Stimulated activated CD4-positive, alpha-beta T cell treated with anti-CD3 and anti-CD28 coated beads, Interleukin-1b, Interleukin-23, amount 100 ng/mL, for 24 hours (primary cell): ENCODE measurements around the gene CYSLTR2.
"Not testable (repeated sequence)": the region's sequence is repeated elsewhere in the genome, so short reads cannot be mapped to it uniquely, and the experiment has no call there.

ENCODE experiments used
- DNase-seq, 4 experiments: peaks; one replicate each; pipeline ENCODE4 v3.0.0-alpha.2; 2020; ENCODE audit warnings: low read depth in 4 of 4, low spot score in 1 of 4

The CYSLTR2 gene

GRCh38 chr13:48693998-48694397 lies 40.3 kb downstream of the CYSLTR2 start:
- DNase-seq: no peak

GRCh38 chr13:48695776-48696175 lies 42.0 kb downstream of the CYSLTR2 start:
- no peak for DNase-seq

- DNase-seq: not testable (repeated sequence)
These were observed 42.9 kb downstream of the CYSLTR2 start for GRCh38 chr13:48696676-48697075.

GRCh38 chr13:48707405-48707804 lies 53.7 kb downstream of the CYSLTR2 start:
- no peak for DNase-seq

- no peak for DNase-seq
These were observed 55.0 kb downstream of the CYSLTR2 start for GRCh38 chr13:48708764-48709163.

- DNase-seq: no peak
These were observed 55.5 kb downstream of the CYSLTR2 start for GRCh38 chr13:48709213-48709612.

GRCh38 chr13:48710160-48710559 lies 56.4 kb downstream of the CYSLTR2 start:
- DNase-seq: no peak

- DNase-seq: no peak
These were observed 58.4 kb downstream of the CYSLTR2 start for GRCh38 chr13:48712141-48712540.

- DNase-seq: no peak
These were observed 62.2 kb downstream of the CYSLTR2 start for GRCh38 chr13:48715977-48716376.

- no peak for DNase-seq
These were observed 66.9 kb downstream of the CYSLTR2 start for GRCh38 chr13:48720621-48721020.

GRCh38 chr13:48723168-48723567 lies 69.4 kb downstream of the CYSLTR2 start:
- no peak for DNase-seq

GRCh38 chr13:48725271-48725670 lies 71.5 kb downstream of the CYSLTR2 start:
- no peak for DNase-seq

- DNase-seq: no peak
These were observed 73.0 kb downstream of the CYSLTR2 start for GRCh38 chr13:48726711-48727110.

GRCh38 chr13:48727241-48728011 lies 73.7 kb downstream of the CYSLTR2 start:
- no peak for DNase-seq

- no peak for DNase-seq
These were observed 74.5 kb downstream of the CYSLTR2 start for GRCh38 chr13:48728226-48728625.

GRCh38 chr13:48728876-48729275 lies 75.1 kb downstream of the CYSLTR2 start:
- DNase-seq: no peak

- no peak for DNase-seq
These were observed 76.1 kb downstream of the CYSLTR2 start for GRCh38 chr13:48729856-48730255.

GRCh38 chr13:48731001-48731658 lies 77.4 kb downstream of the CYSLTR2 start:
- no peak for DNase-seq

- DNase-seq: peak; percentile 23 to 44 (median 33)
These were observed 78.3 kb downstream of the CYSLTR2 start for GRCh38 chr13:48731957-48732569.

- no peak for DNase-seq
These were observed 80.1 kb downstream of the CYSLTR2 start for GRCh38 chr13:48733739-48734335.

- DNase-seq: no peak
These were observed 81.8 kb downstream of the CYSLTR2 start for GRCh38 chr13:48735571-48735970.

- DNase-seq: no peak
These were observed 84.0 kb downstream of the CYSLTR2 start for GRCh38 chr13:48737689-48738088.
